NCI-H2196 (cell line): ENCODE results near the gene PCMTD2.

Experiments
- DNase-seq: peaks from one replicate; lab custom pipeline; 2025; ENCODE audit not compliant: unreplicated experiment; lab: John Stamatoyannopoulos, UW

The PCMTD2 gene

DNA sequence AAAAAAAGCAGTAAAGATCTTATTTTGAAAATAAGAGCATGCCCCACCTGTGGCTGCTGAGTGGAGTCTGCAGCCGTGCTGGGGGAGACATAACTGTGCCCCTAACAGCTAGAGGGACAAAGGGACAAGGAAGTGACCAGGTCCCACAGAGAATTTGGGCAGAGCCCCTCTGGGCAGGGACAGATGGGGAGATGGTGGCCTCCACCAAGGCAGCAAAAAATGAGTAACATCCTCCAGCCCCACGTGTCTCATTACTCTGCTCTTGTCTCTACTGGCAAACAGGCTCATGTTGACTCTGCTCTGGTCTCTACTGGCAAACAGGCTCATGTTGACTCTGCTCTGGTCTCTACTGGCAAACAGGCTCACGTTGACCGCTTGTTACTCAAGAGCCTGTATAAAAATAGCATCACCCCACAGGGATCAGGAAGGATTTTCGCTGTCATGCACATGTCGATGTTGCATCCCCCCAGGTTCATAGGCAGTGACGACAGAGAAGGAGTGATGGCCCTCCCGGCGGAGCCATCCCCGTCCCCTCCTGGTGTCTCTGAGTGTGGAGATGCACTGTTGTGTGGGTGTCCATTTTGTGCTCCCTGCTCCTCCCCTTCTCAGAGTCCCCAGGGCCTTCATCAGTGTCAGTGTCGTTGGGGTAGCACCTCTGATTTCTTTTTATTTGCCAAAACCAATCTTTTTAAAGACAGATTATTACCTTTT lies 17.3 kb upstream of the PCMTD2 start:
- DNase-seq: no peak

DNA sequence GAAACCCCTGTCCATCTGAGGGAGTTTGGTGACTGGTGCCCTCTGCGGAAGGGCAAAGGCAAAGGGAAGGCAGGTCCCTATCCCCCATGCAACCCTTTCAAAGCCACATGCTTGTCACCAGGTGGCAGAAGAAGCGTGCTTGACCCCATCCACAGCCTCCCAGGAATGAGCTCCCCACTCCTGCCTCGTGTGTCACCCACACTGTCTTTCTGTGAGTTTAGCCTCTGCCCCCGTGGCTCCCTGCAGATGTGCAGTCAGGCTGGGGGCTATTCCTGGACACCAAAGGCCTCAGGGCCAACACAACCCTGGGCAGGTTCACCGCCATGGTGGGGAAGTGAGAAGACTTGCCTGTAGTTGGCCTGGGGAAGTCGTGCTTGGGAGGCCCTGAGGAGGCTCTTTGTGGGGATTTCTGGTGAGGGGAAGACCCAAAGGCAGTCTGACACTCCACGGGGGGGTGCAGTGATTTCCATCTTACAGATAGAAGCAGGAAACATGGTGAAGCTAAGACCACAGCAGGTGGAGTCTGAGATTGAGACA lies 16.6 kb upstream of the PCMTD2 start:
- DNase-seq: no peak

DNA sequence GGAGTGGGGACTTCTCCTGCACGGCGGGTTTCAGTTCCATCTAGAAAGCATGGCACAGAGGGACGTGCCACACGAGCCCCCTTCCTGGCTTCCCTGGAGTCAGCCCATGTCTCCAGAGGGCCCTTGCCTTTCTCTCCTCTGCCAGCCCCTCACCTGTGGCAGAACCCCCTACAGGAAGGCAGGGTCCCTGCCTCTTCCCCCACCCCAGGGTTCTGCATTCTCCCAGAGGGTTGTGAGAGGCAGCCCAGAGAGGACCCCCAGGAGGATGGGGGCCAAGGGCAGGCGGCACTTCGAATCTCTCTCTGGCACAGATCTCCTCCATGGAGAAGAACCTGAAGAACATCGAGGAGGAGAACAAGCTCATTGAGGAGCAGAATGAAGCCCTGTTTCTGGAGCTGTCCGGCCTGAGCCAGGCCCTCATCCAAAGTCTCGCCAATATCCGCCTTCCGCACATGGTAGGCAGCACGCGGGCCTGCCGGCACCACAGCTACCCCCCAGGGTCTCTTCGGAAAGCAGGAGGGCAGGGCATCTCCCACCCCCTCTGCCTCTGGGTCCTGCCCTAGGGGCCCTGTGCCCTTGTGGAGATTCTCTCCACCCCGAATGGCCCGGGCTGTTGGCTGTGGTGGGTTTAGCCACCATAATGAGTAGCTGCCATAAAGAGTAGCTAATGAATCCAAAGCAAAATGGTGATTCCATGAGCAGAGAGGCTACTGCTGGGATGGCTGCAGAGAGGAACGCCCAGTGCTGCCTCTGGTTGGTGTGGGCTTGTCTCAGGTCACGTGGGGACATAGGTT lies 15.9 kb upstream of the PCMTD2 start:
- DNase-seq: no peak

DNA sequence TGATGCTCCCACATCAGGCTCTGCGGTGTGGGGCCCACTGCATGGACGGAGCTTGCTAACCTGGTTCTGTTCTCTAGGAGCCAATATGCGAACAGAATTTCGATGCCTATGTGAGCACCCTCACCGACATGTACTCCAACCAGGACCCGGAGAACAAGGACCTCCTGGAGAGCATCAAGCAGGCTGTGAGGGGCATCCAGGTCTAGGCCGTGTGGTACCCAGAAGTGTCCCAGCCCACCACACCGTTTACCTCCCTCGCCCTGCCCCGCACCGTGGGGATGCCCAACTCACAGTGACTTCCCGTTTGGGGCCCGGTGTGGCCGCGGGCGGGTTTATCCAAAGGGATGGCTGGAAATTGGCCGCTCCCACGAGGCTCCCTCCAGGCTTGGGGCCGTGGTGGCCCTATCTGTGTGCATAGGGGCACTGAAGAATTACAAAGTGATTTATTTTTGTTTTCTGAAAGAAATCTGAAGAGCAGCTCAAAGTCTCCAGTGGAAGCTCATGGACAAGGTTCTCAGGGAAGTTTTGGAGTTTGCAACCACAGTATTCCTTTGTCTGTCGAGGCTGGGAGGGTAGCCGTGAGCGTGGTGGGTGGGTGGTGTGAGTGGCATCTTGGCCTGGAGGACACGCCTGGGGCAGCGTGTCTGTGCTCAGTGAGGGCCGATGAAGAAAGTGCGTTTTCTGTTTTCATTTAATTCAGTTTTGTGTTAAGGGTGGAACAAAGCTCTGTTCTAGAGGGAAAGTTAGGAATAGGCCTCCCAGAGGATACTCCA lies 15.1 kb upstream of the PCMTD2 start:
- DNase-seq: no peak

DNA sequence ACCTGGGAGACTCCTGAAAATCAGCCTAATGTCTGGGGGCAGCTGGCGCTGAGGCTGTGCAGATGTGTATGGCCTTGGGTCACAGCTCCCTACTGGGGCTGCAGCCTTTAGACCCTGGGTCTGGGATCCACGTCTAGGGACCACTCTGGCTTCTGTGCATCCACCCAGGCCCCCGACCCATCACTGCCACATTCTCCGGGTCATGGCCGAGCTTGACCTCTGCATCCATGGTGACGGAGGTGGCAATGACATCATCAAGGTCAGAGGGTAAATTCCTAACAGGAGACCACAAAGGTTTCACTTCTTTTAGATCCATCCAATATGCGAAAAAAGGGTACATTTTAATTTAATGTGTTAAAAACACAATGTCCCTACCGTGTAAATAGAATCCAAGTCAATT lies 14.5 kb upstream of the PCMTD2 start:
- DNase-seq: no peak

DNA sequence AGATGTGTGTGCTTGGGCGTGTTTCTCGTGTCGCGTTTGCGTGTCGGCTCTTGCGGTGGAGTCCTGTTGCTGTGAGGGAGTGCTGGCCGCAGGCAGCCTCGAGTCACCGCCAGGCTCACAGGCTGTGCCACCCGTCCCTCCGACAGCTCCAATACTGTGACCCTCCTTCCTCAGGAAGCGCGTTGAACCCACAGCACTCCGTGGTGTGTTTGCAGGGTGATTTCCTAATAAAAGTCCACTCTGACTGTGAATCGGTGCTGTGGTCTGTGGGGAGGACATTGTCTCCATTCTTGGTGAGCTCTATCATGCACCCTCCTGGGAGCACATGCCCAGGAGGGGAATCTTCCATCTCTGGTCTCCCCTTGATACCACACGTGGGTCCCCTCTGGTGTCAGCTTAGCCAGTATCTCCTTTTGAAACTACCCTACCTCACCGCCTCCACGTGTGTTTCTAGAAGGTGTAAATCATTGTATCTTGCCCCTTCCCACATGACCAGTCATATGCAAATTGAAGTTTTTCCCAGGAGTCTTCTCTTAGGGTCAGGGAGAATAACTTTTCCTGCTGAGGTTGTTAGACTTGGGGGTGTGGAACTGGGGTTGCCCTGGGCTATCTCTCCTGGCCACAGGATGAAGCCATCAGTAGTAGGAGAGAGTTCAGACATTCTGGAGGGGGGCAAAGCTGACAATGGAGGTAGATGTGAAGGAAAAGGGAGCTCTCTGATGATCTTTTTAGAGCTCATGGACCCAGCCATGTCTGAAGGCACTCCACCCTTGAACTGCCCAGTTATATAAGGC lies 13.3 kb upstream of the PCMTD2 start:
- DNase-seq: no peak

DNA sequence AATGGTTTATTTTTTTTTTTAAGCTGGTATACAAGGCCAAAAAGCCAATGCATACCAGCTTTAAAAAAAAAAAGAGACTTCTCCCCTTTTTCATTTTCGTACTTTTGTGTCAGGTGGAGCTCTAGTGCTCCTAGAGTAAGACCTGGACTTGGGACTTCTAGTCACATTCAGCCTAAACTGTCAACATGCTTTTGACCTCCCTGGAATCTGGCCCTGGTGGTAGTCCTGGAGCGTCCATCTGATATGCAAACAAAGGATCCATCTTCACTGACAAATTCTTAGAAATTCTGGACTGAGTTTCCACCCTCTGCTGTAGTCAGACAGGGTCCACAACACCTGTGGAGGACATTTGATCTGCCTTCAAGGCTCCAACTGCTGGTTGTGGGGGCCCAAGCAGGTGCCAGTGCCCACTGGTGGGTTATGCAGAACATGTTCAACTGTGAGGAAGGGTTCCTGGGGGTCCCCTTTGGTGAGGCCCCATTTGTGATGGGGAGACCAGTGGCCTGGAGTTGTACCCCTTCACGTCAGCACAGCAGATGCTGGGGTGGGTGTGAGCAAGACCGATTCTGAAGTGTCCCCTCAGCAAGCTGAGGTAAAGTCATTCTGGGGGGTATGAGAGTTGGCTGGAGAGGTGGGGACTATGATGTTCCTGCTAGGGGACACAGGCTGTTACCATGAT lies 12.6 kb upstream of the PCMTD2 start:
- DNase-seq: no peak

DNA sequence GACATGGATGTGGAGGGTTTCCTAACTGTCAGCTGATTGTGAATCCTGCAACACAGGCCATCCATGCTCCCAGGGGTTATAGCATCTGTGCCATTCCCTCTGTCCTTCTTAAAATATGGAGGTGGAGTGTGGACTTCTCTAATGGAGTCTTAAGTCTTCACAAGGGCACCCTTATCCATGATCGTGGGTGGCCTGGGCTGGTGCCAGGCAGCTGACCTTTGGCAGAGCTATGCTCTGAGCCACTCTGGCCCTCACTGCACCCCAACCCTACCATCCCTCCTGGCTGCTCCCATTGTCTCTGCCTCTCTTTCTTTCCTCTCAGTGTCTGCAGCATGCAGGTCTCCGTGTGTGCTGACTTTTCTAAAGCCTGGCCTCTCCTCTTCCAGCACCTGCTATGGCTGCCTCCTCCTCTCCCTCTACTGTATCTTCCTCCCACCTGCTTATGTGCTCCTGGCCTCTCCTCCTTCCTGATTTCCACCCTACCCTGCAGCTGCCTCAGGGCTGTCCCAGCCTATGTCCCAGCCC lies 11.2 kb upstream of the PCMTD2 start:
- DNase-seq: no peak

DNA sequence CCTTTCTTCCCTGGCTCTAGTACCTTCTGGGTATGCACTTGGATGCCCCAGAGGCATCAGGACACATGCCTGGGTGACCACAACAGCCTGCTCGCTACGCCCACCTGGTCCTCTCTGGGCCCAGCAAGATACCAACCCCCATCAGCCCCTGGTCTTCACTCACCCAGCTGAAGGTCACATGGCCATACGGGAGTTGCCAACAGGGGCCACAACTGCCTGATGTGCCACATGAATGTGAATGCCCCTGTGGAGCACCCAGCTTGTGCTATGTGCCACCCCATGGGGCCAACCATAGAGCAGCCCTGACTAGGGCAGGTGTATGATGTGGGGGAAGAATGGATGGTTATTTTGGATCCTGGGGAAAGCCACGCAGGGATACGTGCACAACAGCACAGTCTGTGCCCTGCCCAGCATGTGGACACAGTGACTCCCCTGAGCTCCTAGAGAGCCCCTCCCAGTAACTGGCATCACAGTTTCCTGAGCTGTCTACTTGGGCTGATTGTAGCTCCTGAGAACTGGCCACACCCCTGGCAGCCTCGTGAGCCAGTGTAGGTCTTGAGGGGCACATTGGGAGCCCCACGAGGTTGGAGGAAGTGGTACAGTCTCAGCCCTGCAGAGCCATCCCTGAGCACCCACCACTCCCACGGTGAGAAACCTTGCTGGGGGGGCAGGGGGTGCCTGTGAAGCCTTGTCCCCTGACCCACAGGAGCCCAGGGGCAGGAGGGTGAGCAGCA lies 10.5 kb upstream of the PCMTD2 start:
- DNase-seq: no peak

DNA sequence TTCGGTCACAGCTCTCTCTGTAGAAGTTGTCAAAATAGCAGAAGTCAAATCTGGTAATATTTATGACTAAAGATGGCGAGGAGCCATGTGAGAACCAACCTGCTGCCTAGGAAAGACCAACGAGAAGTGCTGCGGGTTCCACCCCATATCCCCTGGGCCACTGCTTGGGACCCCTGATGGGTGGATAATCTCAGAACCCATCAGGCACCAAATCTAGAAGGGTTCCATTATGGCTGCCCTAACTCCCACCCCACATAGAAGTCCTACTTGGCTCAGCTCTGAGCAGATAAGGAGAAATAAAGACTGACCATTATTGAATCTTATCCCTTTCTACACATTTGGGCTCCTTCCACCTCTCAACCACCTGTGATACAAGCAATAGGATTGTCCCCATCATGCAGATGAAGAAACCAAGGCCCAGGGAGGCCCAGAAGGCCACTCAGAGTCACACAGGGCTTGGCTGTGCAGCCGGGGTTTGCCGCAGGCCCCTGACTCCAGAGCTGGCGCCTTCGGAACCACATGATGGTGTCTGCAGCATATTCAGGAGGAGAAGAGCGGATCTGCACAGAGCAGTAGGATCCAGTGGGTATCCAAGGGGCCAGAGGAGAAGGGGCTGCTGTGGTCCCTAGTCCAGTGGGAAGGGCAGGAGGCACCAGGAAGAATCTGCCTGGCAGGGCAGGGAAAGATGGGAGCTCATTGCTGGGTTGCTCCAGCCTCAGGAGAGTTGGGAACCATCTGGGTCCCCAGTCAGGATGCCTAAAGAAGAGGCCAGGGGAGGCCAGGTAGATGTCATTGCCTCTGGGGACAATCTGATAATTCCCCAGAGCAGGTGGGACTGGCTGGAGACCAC lies 9.6 kb upstream of the PCMTD2 start:
- DNase-seq: no peak

DNA sequence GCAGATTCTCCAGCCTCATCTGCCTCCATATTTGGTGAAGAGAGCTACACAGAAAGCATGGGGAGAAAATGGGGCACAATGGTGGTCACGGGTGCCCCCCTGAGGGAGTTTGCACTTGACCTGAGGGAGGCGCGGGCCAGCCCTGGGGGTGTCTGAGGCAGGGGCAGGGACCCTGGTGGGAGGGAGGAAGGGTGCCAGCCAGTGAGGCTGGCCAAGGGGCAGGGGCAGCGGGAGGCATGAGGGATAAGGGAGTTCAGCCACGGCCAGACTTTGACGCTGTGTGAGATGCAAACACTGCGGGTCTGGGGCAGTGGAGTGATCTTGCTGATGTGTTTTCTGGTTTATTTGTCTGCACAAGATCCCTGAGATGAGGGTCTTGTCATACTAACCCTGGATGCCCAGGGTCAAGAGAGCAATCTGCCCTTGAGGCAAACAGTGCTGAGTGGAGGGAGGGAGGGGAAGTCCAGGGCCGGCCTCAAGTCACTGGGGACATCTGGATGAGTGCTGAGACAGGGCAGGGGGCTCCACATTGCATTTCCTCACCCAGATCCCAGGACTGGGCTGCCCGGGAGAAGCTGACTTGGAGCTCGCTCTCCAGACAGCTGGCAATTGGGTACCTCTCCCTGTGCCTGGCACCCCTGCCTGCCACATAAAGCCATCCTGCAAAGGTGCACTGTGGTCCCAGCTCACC lies 8.8 kb upstream of the PCMTD2 start:
- DNase-seq: no peak

DNA sequence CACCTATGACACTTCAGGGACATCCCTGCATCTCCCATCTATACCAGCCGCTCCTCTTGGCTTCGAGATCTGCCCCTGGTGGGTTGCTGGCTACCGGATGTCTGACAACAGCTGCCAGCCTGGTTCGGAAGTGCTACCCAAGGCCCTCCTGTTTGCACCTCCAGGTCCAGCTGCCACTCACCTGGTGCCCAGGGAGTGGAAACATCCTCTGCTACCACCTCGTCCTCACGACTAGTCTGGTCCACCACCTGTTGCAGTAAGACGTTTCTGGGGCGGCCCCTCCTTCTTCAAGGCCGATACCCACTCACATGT lies 8.3 kb upstream of the PCMTD2 start:
- no peak for DNase-seq

DNA sequence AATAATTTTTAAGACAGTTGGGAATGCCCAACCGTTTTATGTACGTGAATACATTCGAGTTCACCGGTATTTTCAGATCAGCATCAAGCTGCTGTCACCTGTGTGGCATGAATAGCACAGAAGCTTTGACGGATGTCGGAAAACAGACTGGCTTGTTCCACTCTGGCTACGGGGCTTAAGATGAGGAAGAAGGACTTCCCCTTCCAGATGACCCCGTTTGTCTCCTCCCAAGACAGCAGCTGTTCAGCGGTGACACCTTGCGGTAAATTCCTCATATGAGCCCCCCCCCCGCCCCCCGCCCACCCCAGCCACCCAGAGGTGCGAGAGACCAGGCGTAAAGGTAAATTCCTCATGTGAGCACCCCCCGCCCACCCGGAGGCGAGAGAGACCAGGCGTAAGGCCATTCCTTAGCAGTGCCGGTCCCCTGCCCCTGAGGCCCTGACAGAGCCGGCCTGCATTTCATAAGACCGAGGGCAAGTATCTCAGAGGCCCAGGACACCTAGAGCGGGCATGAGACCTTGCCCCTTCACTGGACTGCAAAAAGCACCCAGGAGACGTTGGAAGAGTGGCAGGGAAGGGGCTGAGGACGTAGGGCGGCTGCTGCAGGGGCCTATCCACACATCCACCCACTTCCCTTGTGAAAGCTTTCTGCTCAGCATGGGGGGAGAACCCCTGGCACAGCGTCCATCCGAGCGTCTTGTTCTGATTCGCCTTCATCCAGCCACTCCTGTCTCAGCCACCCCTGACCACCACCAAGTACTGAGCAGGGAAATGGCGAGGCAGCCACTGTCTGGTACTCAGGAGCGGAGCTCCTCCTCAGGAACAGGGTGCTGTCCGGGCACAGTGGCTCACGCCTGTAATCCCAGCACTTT lies 7.3 kb upstream of the PCMTD2 start:
- no peak for DNase-seq

DNA sequence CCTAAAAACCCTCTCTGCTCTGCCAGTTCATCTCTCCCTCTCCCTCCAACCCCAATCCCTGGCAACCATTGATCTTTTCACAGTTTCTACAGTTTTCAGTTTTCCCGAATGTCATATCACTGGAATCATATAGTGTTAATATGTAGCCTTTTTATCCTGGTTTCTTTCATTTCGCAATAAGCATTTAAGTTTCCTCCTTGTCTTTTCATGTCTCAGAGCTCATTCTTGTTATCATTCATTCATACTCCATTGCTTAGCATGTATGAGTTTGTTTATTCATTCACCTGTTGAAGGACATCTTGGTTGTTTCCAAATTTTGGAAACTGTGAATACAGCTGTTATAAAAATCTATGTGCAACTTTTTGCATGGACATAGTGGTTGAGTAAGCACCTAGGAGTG lies 5.5 kb upstream of the PCMTD2 start:
- DNase-seq: no peak

DNA sequence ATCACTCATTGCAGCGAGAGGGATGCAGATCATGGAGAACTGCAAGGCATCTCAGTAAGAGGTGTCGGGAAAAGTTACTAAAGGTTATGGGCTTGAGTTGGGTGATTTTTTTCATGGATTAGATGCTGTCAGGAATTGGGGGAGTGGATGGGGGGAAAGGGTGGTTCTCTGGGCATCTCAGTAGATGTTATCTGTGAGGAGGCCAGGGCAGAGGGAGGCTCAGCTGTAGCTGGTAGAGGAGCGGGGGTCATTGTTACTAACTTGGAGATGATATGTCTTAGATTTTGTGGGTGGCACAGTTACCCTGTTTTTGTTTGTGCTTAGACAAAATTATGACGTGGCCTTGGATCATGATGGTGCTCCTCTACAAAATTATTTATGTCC lies 2.6 kb upstream of the PCMTD2 start:
- DNase-seq: no peak

DNA sequence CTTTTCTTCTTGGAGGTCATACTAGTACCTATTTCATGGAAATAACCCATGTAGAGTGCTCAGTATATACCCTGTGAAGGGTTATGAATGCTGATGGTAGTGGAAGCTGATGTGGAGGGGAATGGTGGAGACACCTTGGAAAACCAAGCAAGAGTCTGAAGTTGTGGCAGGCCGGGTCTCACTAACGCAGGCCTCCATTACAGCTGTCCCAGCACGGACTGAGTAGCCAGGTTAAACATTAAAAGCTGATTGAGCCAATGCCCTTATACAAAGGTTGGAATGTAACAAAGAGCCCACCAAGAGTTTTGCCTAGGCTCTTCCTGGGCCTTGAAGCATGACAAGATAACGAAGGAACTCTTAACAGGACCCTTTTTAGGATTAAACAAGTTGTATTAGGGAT lies 2.1 kb upstream of the PCMTD2 start:
- DNase-seq: no peak

DNA sequence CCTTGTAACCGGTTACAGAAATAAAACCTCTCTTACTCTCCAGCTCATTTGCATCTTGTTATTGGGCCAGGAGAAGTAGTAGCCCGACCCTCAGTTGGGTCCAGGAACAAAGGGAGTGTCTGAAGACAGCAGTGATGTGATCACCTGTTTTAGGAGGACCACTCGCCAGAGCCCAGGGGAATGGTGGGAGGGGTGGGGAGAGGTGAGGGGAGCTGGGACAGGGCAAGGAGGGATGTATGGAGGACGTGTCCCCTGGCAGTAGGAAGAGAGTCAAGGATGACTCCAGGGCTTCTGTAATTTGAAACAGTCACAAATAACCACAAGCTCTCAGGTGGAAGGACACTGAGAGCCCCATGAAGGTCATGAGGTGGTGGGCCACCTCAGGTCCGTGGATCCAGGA lies 1.4 kb upstream of the PCMTD2 start:
- no peak for DNase-seq
